HG03457 (cell line): Measurements from ENCODE around the gene GAS1.

Experiments used
- ATAC-seq: cut with Tn5 transposase; IDR thresholded peaks from one replicate; pipeline ENCODE4 v1.9.1; 2021; ENCODE audit warnings: moderate number of reproducible peaks; ENCODE audit not compliant: unreplicated experiment

Gene GAS1

DNA sequence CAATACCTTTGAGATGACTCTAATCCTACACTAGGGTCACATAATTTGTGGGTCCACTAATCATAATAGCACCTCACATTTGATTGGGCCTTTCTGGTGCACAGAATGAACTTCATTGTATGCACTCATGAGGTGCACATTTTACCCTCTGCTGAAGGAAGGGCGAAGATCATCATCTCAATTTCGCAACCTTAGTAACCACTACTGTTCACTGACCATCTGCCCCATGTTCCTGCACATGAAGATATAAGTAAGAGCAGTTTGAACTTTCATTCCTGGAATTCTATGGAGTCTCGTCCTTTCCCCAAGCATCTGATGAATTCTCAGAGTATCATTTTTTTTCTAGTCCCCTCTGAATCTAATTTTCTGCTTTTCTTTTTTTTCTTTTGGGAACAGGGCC, 21.2 kb downstream of the GAS1 start:
- ATAC-seq = no peak

DNA sequence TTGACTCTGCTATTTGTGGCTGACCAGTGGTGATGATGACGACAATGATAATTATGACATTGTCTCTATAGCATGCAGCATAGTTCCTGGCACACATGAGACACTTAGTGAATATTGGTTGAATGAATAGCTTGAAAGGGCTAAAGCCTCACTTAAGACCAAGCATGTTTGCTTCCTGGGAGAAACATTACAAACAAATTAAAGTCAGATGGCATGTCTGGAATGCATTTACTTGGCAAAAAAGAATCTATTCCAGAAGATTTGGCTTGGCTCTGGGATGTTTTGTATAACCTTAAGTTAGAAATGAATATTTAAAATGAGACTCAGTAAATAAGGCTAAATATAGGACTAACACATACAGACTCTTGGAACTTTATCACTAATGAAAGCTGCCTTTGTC, 21.6 kb downstream of the GAS1 start:
- no peak for ATAC-seq

DNA sequence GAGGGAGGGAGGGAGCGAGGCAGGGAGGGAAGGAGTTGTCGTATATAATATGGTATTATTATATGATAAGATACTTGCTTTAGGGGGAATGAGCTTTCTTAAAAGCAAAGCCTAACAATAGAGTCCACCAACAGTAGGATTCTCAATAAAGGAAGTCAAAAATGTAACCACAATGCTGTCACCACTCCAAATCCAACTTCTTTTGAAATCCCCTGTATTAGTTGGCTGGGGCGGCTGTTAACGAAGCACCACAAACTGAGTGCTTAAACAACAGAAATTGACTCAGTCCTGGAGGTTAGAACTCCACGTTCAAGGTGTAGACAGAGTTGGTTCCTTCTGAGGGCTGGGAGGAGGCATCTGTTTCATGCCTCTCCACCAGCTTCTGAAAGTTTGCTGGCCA, 23.1 kb downstream of the GAS1 start:
- ATAC-seq = no peak

DNA sequence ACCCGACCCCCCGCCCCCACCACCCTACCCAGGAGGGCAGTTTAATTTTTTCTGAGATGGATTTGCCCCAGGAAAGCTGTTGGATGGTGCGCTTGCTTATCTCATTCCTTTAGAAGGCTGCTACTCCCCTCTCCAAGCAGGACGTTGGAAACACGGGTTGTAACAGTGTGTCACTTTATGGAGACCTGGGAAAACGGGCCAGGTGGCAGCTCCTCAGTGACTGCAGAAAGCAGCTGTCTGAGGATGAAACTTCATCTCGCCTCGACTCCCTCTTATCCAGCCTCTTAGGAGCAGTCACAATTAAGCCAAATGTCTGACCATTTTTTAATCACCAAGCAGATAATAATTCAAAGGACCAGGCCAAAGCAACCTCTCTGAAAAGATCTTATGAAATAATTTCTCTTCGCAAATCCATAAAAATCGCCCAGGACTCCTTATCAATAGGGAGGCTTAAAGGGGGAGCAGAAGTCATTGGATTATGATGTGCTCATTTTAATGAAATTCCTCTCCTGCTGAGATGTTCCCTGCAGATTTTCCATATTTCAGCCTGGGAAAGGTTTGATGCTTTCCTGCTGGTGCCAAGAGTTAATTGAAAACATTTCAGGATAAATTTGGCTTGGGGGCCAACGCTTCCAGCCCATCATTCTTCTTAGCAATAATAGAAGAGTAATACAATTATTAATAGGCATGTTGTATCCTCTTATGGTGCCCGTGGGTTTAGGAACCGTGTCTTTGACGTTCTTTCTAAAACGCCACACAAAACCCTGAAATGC, 26.0 kb downstream of the GAS1 start:
- ATAC-seq = no peak

DNA sequence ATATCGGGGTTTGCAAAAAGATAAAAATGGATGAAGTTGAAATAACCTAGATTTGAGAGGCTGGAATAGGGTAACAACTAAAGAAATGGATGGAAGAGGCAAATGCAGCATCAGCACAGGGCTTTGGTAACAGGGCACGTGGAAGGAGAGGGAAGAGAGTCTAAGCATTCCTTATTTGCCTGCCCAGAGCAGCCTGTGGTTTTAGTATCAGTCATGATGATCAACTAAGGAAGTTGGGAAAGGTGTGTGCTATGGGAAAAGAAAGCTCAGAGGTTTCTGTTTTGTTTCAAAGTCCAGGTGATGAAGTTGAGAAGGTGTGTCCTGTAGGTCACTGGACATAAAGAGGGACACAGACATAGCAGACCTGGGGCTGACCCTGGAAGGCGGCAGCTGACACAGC, 28.8 kb downstream of the GAS1 start:
- ATAC-seq = no peak

DNA sequence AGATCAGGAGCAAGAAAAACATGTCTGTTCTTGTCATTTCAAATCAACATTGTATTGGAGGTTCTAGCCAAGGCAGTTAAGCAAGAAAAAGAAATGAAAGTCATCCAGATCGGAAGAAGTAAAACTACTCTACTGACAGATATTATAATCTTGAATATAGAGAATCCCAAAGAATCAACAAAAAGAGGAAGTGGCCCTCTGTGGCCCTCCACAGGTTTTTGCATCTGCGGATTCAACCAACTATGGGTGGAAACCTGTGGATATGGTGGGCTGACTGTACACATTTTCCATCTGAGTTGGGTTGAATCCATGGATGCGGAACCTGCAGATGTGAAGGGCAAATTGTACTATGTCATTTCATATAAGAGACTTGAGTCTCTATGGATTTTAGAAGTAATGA, 35.1 kb downstream of the GAS1 start:
- no peak for ATAC-seq

DNA sequence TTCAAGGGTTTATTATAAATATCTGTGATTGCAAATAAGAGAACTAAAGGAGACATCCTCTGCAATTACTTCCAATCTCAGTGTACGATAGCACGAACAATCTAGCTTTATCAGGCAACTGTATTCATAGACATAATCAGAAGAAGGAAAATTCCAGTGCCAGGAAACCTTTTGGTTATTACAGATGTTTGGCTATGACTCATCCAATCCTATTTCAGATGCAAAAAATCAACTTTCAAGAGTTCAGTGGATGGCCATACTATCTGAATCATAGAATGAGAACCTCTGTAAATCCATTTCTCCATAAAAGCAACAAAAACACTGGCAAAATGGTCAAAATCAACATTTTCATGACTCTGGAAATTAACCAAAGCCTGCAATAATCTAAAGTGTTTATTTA, 37.9 kb downstream of the GAS1 start:
- no peak for ATAC-seq

DNA sequence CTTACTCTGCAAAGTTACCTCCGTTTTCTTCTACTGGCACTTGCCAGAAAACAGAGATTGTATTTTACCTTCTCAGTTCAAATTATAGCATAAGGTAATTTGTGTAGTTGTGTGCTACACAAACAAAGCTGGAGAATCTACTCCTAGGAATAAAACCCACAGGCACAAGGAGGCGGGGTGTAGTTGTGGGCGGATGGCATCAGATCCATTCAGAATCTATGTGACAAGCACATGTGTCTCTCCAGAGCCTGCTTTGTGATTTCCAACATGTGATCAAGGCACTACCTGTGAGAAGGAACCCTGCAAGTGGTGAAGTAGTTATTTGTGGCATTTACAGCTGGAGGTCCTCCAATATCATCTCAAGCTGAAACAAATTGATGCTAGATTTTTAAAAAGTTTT, 39.0 kb downstream of the GAS1 start:
- no peak for ATAC-seq

DNA sequence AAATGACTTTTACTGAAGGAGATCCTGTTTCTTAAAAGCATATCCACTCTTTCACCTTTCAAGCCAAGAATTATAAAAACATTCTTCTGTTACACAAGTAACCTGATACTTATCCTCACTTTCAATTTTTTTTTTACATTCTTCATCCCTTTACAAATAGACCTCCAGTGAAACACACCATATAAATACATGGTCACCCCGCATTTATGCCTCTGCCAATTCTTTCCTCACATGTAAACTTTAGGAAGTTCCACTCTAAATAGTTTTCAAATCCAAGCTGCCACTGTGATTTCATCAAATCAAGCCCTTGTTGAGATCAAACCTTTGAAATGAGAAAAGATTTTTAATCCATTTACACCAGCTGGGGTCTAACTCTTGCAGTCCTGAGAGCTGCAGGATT, 40.0 kb downstream of the GAS1 start:
- ATAC-seq = no peak

DNA sequence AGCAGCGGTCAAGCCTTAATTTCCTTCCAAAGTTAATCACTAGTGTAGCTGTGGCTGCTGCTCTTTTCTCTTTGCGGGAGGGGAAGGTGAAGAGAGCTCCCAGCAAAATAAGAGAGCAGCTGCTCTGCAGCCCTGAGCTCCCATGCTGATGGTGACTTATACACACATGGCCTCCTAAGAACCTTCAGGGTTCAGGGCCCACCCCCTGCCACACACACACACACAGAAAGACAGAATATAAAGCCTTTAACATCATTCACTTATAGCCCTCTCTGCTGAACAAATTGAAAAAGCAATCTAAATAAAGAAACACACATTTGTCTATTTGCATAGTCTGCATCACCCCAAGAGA, 43.6 kb downstream of the GAS1 start:
- no peak for ATAC-seq

DNA sequence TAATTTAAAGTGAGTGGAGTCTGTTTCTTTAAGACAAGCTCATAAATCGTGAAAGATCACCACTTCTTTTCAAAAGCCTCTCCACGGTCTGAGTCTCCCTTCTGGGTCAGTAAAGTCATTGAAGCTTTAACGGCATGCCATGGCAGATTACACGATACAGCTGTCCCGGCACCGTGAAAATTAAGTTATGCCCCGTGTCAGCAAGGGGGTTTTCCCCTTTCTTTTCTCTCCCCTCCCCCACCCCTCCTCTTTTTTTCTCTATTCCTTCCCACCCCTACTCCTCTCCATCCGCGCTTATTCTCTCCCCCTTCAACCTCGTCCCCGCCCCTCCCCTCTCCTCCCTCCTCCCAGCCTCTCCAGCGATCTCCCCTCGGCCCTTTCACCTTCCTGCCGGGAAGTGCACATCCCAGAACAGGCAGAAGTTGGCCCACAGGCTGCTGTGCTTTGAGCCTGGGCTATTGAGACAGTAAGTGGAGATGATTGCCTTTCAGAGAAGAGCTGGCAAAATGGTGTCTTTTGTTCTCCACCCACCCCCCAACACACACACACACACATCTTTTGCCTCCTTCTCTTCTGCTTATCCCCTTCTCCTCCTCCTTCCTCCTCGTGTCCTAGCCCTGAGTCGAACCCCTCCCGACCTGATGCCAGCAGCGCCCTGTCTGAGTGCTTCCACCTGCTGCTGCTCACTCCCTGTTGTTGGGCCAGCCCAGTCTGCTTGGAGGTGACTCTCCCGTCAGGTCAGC, 44.1 kb downstream of the GAS1 start:
- no peak for ATAC-seq

DNA sequence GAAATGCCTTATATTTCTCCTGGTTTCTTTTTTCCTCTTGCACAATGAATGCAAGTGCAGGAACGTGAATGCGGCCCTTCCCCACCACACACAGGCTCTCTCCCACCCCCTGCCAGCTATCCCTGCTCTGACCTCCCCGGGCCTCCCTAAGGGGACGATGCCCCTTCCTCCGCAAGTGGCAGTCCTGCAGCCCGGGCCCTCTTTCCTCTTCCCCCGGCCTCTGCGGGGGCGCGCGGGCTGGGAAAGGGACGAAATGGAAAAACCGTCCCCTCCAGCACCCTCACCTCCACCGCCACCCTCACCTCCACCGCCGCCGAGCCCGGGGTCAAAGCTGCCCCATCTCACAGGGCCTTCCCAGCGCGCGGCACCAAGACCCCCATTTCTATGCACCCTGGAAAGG, 44.7 kb downstream of the GAS1 start:
- ATAC-seq = no peak

DNA sequence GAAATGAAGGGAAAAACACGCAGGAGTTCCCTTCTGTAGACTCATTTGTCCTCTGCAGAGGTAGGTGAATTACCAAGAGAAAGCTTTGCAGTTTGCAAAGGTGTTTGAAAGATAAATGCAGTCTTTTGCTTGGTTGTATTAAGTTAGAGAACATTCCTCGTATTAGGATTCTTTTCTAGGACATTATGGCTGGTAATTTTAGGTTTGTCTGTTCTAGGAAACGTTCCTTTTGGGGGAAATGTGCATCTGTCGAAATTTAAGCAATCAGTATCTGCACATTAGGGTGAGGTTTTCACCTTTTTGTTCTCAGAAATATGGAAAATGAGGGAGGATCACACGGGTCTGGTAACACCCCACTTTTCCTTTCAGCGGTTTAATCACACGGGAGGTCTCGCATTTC, 45.1 kb downstream of the GAS1 start:
- no peak for ATAC-seq

DNA sequence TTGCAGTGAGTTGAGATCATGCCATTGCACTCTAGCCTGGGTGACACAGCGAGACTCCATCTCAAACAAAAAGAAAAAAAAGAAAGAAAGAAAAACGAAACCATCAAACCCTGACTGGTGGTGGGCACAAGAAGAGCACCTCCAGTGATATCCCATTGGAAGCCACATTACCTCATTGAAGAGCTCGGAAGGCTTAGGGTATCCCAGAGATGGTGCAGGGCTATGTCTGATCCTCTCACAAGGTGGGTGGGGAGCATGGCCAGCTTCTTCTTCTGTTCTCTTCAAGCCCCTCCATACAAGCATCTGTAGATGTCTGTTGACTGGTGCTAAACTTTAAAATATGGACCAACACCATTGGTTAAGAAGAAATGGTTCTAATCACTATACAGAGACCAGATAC, 45.8 kb downstream of the GAS1 start:
- no peak for ATAC-seq
